SIG-M5 treated with dmso at 0.1 percent for 504 hours (cell line): ENCODE results near the gene PATZ1.
"Not testable (repeated sequence)": the region's sequence is repeated elsewhere in the genome, so short reads cannot be mapped to it uniquely, and the experiment has no call there.

ENCODE experiments used
- DNase-seq: peaks from one replicate; lab custom pipeline; 2025; ENCODE audit not compliant: unreplicated experiment; lab: John Stamatoyannopoulos, UW

The PATZ1 gene

GRCh38 chr22:31314220-31314619 lies 31.9 kb downstream of the PATZ1 start:
- DNase-seq, result not testable (repeated sequence)

- peak; percentile 47 for DNase-seq
Measured at GRCh38 chr22:31313366-31314147, 32.6 kb downstream of the PATZ1 start.

GRCh38 chr22:31308181-31308580 lies 38.0 kb downstream of the PATZ1 start:
- DNase-seq, result no peak

GRCh38 chr22:31305194-31305593 lies 41.0 kb downstream of the PATZ1 start:
- DNase-seq, result no peak

GRCh38 chr22:31302537-31302936 lies 43.6 kb downstream of the PATZ1 start:
- DNase-seq, result no peak

GRCh38 chr22:31302006-31302405 lies 44.1 kb downstream of the PATZ1 start:
- no peak for DNase-seq

GRCh38 chr22:31300896-31301295 lies 45.2 kb downstream of the PATZ1 start:
- no peak for DNase-seq

GRCh38 chr22:31295831-31296657 lies 50.1 kb downstream of the PATZ1 start:
- DNase-seq, result no peak

- no peak for DNase-seq
Measured at GRCh38 chr22:31295360-31295759, 50.8 kb downstream of the PATZ1 start.

GRCh38 chr22:31292236-31292989 lies 53.7 kb downstream of the PATZ1 start, which contains the start of gene PIK3IP1:
PIK3IP1 (minus strand) TSS chr22:31292488; CDS start chr22:31292344, 144 bp downstream.
- peak; percentile 85 for DNase-seq

GRCh38 chr22:31291481-31292235 lies 54.5 kb downstream of the PATZ1 start:
- DNase-seq, result no peak

- DNase-seq, result peak; percentile 87
Measured at GRCh38 chr22:31290494-31291471, 55.4 kb downstream of the PATZ1 start.

GRCh38 chr22:31289344-31289743 lies 56.8 kb downstream of the PATZ1 start:
- no peak for DNase-seq

- DNase-seq, result no peak
Measured at GRCh38 chr22:31288496-31289240, 57.5 kb downstream of the PATZ1 start.

GRCh38 chr22:31287818-31288495 lies 58.2 kb downstream of the PATZ1 start:
- DNase-seq, result peak; percentile 17

GRCh38 chr22:31286360-31287255 lies 59.5 kb downstream of the PATZ1 start:
- DNase-seq, result no peak
